IPS DF 6.9 (cell line): ENCODE data around the gene CCL28.

ENCODE experiments used
- DNase-seq: peaks from one replicate; pipeline ENCODE4 v3.0.0-alpha.2; 2013; ENCODE audit warnings: low read depth, low spot score
- H3K27ac ChIP-seq: one replicate; pipeline ENCODE4 v1.5.1; 2013; ENCODE audit warnings: low read length, control low read depth
- H3K27me3 ChIP-seq: 2 replicates; pipeline ENCODE4 v1.6.1; 2013; ENCODE audit warnings: mild to moderate bottlenecking, low read length; ENCODE audit not compliant: control insufficient read depth, insufficient read depth
- H3K36me3 ChIP-seq: 2 replicates; pipeline ENCODE4 v1.6.1; 2013; ENCODE audit warnings: low read length; ENCODE audit not compliant: control insufficient read depth, insufficient read depth
- H3K4me1 ChIP-seq: 2 replicates; pipeline ENCODE4 v1.6.1; 2013; ENCODE audit warnings: low read length; ENCODE audit not compliant: control insufficient read depth, insufficient read depth
- H3K4me3 ChIP-seq: 2 replicates; pipeline ENCODE4 v1.5.1; 2013; ENCODE audit warnings: mild to moderate bottlenecking, low read length
- H3K9me3 ChIP-seq: 2 replicates; pipeline ENCODE4 v1.6.1; 2013; ENCODE audit warnings: low read length, inconsistent platforms; ENCODE audit not compliant: control insufficient read depth, insufficient read depth
- WGBS: extraction: QIAGEN DNeasy Blood & Tissue Kit; methylation state at CpG from one replicate; pipeline ENCODE4 v1.1.7; 2013; ENCODE audit warnings: mixed read lengths, missing lambda C conversion rate; ENCODE audit not compliant: insufficient read length, insufficient coverage; 5-methylcytosine and 5-hydroxymethylcytosine counted together

The CCL28 gene

GRCh38 chr5:43358726-43359125 lies 53.5 kb downstream of the CCL28 start:
- no peak overlapping the region for H3K27ac ChIP-seq
- DNase-seq = no peak
- H3K36me3 ChIP-seq = no peaks in the 10 kb centered on the region
- no peaks in the 10 kb centered on the region for H3K27me3 ChIP-seq
- H3K9me3 ChIP-seq = no peaks in the 10 kb centered on the region; the same call in 1 of the 2 replicates
- no peak overlapping the region for H3K4me3 ChIP-seq
- no peaks in the 10 kb centered on the region for H3K4me1 ChIP-seq

GRCh38 chr5:43358301-43358700 lies 53.9 kb downstream of the CCL28 start:
- no peaks in the 10 kb centered on the region for H3K36me3 ChIP-seq
- no CpG with 5 or more reads among the region's 3 CpGs for WGBS
- no peak overlapping the region for H3K27ac ChIP-seq
- H3K9me3 ChIP-seq = no peaks in the 10 kb centered on the region; the same call in 1 of the 2 replicates
- no peak for DNase-seq
- H3K4me1 ChIP-seq = no peaks in the 10 kb centered on the region
- no peaks in the 10 kb centered on the region for H3K27me3 ChIP-seq
- no peak overlapping the region for H3K4me3 ChIP-seq

- no peaks in the 10 kb centered on the region for H3K36me3 ChIP-seq
- no CpG with 5 or more reads among the region's 3 CpGs for WGBS
Measured at GRCh38 chr5:43357878-43358281, 54.3 kb downstream of the CCL28 start.

GRCh38 chr5:43357067-43357466 lies 55.1 kb downstream of the CCL28 start:
- no peak for DNase-seq
- H3K27ac ChIP-seq = no peak overlapping the region
- WGBS = no CpG with 5 or more reads among the region's 2 CpGs
- no peaks in the 10 kb centered on the region for H3K4me1 ChIP-seq
- H3K27me3 ChIP-seq = no peaks in the 10 kb centered on the region
- H3K9me3 ChIP-seq = no peaks in the 10 kb centered on the region; the same call in 1 of the 2 replicates
- no peaks in the 10 kb centered on the region for H3K36me3 ChIP-seq
- H3K4me3 ChIP-seq = no peak overlapping the region

More at GRCh38 chr5:43357878-43358281, 54.3 kb downstream of the CCL28 start:
- DNase-seq = no peak
- Histone ChIP-seq H3K27ac (no peak overlapping the region), H3K4me3 (no peak overlapping the region), H3K27me3 (no peaks in the 10 kb centered on the region), H3K9me3 (no peaks in the 10 kb centered on the region; the same call in 1 of the 2 replicates), H3K4me1 (no peaks in the 10 kb centered on the region)

- no peak overlapping the region for H3K4me3 ChIP-seq
- no peaks in the 10 kb centered on the region for H3K4me1 ChIP-seq
Measured at GRCh38 chr5:43354774-43355173, 57.4 kb downstream of the CCL28 start.

GRCh38 chr5:43353668-43354067 lies 58.5 kb downstream of the CCL28 start:
- no CpG with 5 or more reads among the region's 1 CpG for WGBS
- no peaks in the 10 kb centered on the region for H3K36me3 ChIP-seq
- H3K4me3 ChIP-seq = no peak overlapping the region
- H3K27me3 ChIP-seq = no peaks in the 10 kb centered on the region
- H3K4me1 ChIP-seq = no peaks in the 10 kb centered on the region
- no peak for DNase-seq
- H3K9me3 ChIP-seq = no peaks in the 10 kb centered on the region
- H3K27ac ChIP-seq = no peak overlapping the region

More at GRCh38 chr5:43354774-43355173, 57.4 kb downstream of the CCL28 start:
- no peak overlapping the region for H3K27ac ChIP-seq
- WGBS = no CpG with 5 or more reads among the region's 3 CpGs
- H3K27me3 ChIP-seq = no peaks in the 10 kb centered on the region
- no peaks in the 10 kb centered on the region for H3K36me3 ChIP-seq
- H3K9me3 ChIP-seq = no peaks in the 10 kb centered on the region
- DNase-seq = no peak

GRCh38 chr5:43352915-43353314 lies 59.3 kb downstream of the CCL28 start:
- Histone ChIP-seq H3K4me1 (no peaks in the 10 kb centered on the region), H3K9me3 (no peaks in the 10 kb centered on the region), H3K4me3 (no peak overlapping the region), H3K27me3 (no peaks in the 10 kb centered on the region), H3K27ac (no peak overlapping the region), H3K36me3 (no peaks in the 10 kb centered on the region)
- no peak for DNase-seq
- no CpG with 5 or more reads among the region's 2 CpGs for WGBS

- no peaks in the 10 kb centered on the region for H3K9me3 ChIP-seq
- H3K4me1 ChIP-seq = no peaks in the 10 kb centered on the region
- no peak overlapping the region for H3K27ac ChIP-seq
- no peak for DNase-seq
- no peak overlapping the region for H3K4me3 ChIP-seq
- no peaks in the 10 kb centered on the region for H3K36me3 ChIP-seq
- WGBS = no CpG with 5 or more reads among the region's 3 CpGs
- H3K27me3 ChIP-seq = no peaks in the 10 kb centered on the region
Measured at GRCh38 chr5:43352131-43352530, 60.1 kb downstream of the CCL28 start.

- Histone ChIP-seq H3K4me1 (no peaks in the 10 kb centered on the region), H3K27ac (no peak overlapping the region), H3K9me3 (no peaks in the 10 kb centered on the region), H3K4me3 (no peak overlapping the region), H3K27me3 (no peaks in the 10 kb centered on the region), H3K36me3 (no peaks in the 10 kb centered on the region)
- DNase-seq = no peak
- no CpG with 5 or more reads among the region's 1 CpG for WGBS
Measured at GRCh38 chr5:43348861-43349363, 63.3 kb downstream of the CCL28 start.

GRCh38 chr5:43348207-43348606 lies 64.0 kb downstream of the CCL28 start:
- no peaks in the 10 kb centered on the region for H3K9me3 ChIP-seq
- DNase-seq = no peak
- H3K4me1 ChIP-seq = no peaks in the 10 kb centered on the region
- no peak overlapping the region for H3K4me3 ChIP-seq
- H3K36me3 ChIP-seq = no peaks in the 10 kb centered on the region
- no peaks in the 10 kb centered on the region for H3K27me3 ChIP-seq
- WGBS = no CpG with 5 or more reads among the region's 4 CpGs
- H3K27ac ChIP-seq = no peak overlapping the region

- H3K4me3 ChIP-seq = no peak overlapping the region
- H3K9me3 ChIP-seq = peaks cover 3% of the 10 kb centered on the region
- WGBS = no CpG with 5 or more reads among the region's 1 CpG
- no peaks in the 10 kb centered on the region for H3K27me3 ChIP-seq
- H3K4me1 ChIP-seq = no peaks in the 10 kb centered on the region
- H3K36me3 ChIP-seq = no peaks in the 10 kb centered on the region
- H3K27ac ChIP-seq = no peak overlapping the region
- no peak for DNase-seq
Measured at GRCh38 chr5:43338862-43339261, 73.3 kb downstream of the CCL28 start.
